NCI-H1105 treated with DMSO at 0.1 percent for 48 hours (cell line): ENCODE results near the gene GFY.

ENCODE experiments used
- DNase-seq: peaks from one replicate; lab custom pipeline; 2025; lab: John Stamatoyannopoulos, UW

The GFY gene

GRCh38 chr19:49428547-49429451 lies 3.6 kb downstream of the GFY start:
- DNase-seq = no peak

- DNase-seq = no peak
Observed at GRCh38 chr19:49430172-49430677, 5.0 kb downstream of the GFY start.

- no peak for DNase-seq
Observed at GRCh38 chr19:49430678-49431329, 5.6 kb downstream of the GFY start.

- DNase-seq = no peak
Observed at GRCh38 chr19:49431330-49431749, 6.2 kb downstream of the GFY start.

- no peak for DNase-seq
Observed at GRCh38 chr19:49432141-49433073, 7.2 kb downstream of the GFY start.

GRCh38 chr19:49433240-49433901 lies 8.2 kb downstream of the GFY start:
- no peak for DNase-seq

- no peak for DNase-seq
Observed at GRCh38 chr19:49434907-49435583, 9.9 kb downstream of the GFY start.

- no peak for DNase-seq
Observed at GRCh38 chr19:49435670-49436069, 10.5 kb downstream of the GFY start.

GRCh38 chr19:49436381-49437017 lies 11.3 kb downstream of the GFY start:
- DNase-seq = no peak

GRCh38 chr19:49437231-49437630 lies 12.0 kb downstream of the GFY start:
- DNase-seq = no peak

GRCh38 chr19:49438261-49438660 lies 13.1 kb downstream of the GFY start:
- DNase-seq = no peak

GRCh38 chr19:49439836-49440235 lies 14.6 kb downstream of the GFY start:
- DNase-seq = no peak

GRCh38 chr19:49440439-49441209 lies 15.4 kb downstream of the GFY start:
- DNase-seq = no peak

GRCh38 chr19:49441210-49441959 lies 16.2 kb downstream of the GFY start, which contains the start of gene SLC17A7:
TSS of gene SLC17A7 (minus strand) at chr19:49441527. CDS start at chr19:49441379, 148 bp downstream.
- DNase-seq = peak; percentile 14

- no peak for DNase-seq
Observed at GRCh38 chr19:49441960-49442350, 16.8 kb downstream of the GFY start.

- no peak for DNase-seq
Observed at GRCh38 chr19:49442354-49442753, 17.2 kb downstream of the GFY start.

- peak; percentile 68 for DNase-seq
Observed at GRCh38 chr19:49442771-49443365, 17.7 kb downstream of the GFY start.

- DNase-seq = peak; percentile 97
Observed at GRCh38 chr19:49443366-49444099, 18.3 kb downstream of the GFY start.
